Mononuclear cell (primary cell): ENCODE data around the gene ARL5B. TPM values are rescaled to one million over a fixed set of nuclear protein-coding genes. Genes with fewer than 3 reads are reported as not detected.

Experiments used
- H3K27me3 ChIP-seq: 2 replicates; pipeline ENCODE4 v1.6.0; 2011; ENCODE audit warnings: low read length, control low read depth; ENCODE audit not compliant: insufficient read depth
- H3K4me1 ChIP-seq: 2 replicates; pipeline ENCODE4 v1.5.1; 2011; ENCODE audit warnings: mild to moderate bottlenecking, low read length, control low read depth; ENCODE audit not compliant: insufficient read depth
- H3K4me3 ChIP-seq: 2 replicates; pipeline ENCODE4 v1.5.1; 2011; ENCODE audit warnings: mild to moderate bottlenecking, low read length, moderate library complexity
- H3K9me3 ChIP-seq: 2 replicates; pipeline ENCODE4 v1.5.1; 2011; ENCODE audit warnings: low read depth, mild to moderate bottlenecking, control low read depth, low read length
- total RNA-seq: library from RNA; depleted of rRNA; stranded (reverse); fragments of >200 nt; gene quantifications from one replicate; pipeline ENCODE4 v1.2.3, GENCODE V29; 2012

Gene ARL5B
- total RNA-seq, 1 donor: 59.0 TPM

GRCh38 chr10:18680754-18681153 is 21.5 kb downstream of the ARL5B start:
- no peaks in the 10 kb centered on the region for H3K4me1 ChIP-seq

GRCh38 chr10:18681366-18681765 is 22.1 kb downstream of the ARL5B start:
- no peak overlapping the region for H3K4me3 ChIP-seq
- H3K27me3 ChIP-seq: no peaks in the 10 kb centered on the region
- no peaks in the 10 kb centered on the region for H3K9me3 ChIP-seq
- no peaks in the 10 kb centered on the region for H3K4me1 ChIP-seq

More at GRCh38 chr10:18680754-18681153, 21.5 kb downstream of the ARL5B start:
- H3K4me3 ChIP-seq: no peak overlapping the region
- H3K9me3 ChIP-seq: no peaks in the 10 kb centered on the region
- H3K27me3 ChIP-seq: no peaks in the 10 kb centered on the region

- Histone ChIP-seq H3K9me3 (no peaks in the 10 kb centered on the region), H3K27me3 (no peaks in the 10 kb centered on the region), H3K4me3 (no peak overlapping the region), H3K4me1 (no peaks in the 10 kb centered on the region)
Measured at GRCh38 chr10:18681971-18682411, 22.8 kb downstream of the ARL5B start.

GRCh38 chr10:18683427-18683826 is 24.2 kb downstream of the ARL5B start:
- no peaks in the 10 kb centered on the region for H3K4me1 ChIP-seq
- no peak overlapping the region for H3K4me3 ChIP-seq
- H3K9me3 ChIP-seq: no peaks in the 10 kb centered on the region
- H3K27me3 ChIP-seq: no peaks in the 10 kb centered on the region

GRCh38 chr10:18684416-18684815 is 25.2 kb downstream of the ARL5B start:
- Histone ChIP-seq H3K9me3 (no peaks in the 10 kb centered on the region), H3K27me3 (no peaks in the 10 kb centered on the region), H3K4me3 (no peak overlapping the region), H3K4me1 (no peaks in the 10 kb centered on the region)

DNA sequence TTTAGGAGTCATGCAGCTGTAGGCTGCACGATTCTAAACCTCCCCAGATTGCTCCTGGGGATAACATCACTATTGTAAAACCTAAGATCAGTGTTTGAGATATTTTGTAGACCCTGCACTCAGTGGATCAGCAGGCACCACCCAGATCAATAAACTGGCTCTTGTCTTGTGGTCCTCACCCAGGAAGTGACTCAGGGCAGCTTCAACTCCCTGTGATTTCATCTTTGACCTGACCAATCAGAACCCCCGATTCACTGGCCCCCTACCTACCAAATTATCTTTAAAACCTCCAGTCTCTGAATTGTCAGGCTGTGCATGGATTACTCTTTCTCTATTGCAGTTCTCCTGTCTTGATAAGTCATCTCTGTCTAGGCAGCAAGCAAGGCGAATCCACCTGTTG is 25.7 kb downstream of the ARL5B start:
- no peaks in the 10 kb centered on the region for H3K4me1 ChIP-seq
- H3K9me3 ChIP-seq: no peaks in the 10 kb centered on the region
- no peak overlapping the region for H3K4me3 ChIP-seq
- H3K27me3 ChIP-seq: no peaks in the 10 kb centered on the region

DNA sequence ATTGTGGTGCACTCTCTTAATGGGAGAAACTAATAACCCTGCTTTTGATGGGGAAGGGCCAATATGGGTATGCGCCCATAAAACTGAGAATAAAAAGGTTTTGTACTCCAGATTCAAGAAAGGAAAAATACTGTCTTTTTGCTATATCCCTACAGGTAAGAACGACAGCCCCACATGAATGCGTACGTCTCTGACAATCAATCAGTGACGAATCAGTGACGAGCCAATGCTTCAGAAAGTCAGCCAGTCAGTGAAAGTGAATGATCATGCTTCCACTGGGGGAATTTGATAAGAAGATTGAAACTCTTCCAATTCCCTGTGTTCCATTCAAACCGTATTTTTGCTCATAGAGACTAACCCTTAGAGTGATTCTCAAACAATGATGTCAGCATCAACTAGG is 26.3 kb downstream of the ARL5B start:
- Histone ChIP-seq H3K4me1 (no peaks in the 10 kb centered on the region), H3K9me3 (no peaks in the 10 kb centered on the region), H3K4me3 (no peak overlapping the region), H3K27me3 (no peaks in the 10 kb centered on the region)

- Histone ChIP-seq H3K4me1 (no peaks in the 10 kb centered on the region), H3K27me3 (no peaks in the 10 kb centered on the region), H3K9me3 (no peaks in the 10 kb centered on the region), H3K4me3 (no peak overlapping the region)
Measured at GRCh38 chr10:18687195-18687594, 28.0 kb downstream of the ARL5B start.

DNA sequence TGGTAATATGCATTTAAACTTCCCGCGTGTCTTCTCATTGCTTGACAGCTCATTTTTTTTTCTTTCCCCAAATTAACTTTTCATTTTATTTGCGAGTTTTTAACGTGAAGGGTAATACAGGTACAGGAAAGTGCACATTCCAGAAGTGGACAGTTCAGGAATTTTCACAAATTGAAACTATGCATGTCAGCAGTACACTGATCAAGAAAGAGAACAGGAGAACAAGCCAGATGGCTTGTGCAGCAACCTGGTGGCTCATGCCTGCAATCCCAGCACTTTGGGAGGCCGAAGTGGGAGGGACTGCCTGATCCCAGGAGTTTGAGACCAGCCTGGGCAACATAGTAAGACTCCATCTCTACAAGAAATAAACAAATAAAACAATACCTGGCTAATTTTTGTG is 28.5 kb downstream of the ARL5B start:
- Histone ChIP-seq H3K9me3 (no peaks in the 10 kb centered on the region), H3K4me1 (no peaks in the 10 kb centered on the region), H3K27me3 (no peaks in the 10 kb centered on the region), H3K4me3 (no peak overlapping the region)

GRCh38 chr10:18689498-18689897 is 30.3 kb downstream of the ARL5B start:
- no peaks in the 10 kb centered on the region for H3K9me3 ChIP-seq
- H3K4me3 ChIP-seq: no peak overlapping the region
- no peaks in the 10 kb centered on the region for H3K4me1 ChIP-seq
- H3K27me3 ChIP-seq: no peaks in the 10 kb centered on the region

DNA sequence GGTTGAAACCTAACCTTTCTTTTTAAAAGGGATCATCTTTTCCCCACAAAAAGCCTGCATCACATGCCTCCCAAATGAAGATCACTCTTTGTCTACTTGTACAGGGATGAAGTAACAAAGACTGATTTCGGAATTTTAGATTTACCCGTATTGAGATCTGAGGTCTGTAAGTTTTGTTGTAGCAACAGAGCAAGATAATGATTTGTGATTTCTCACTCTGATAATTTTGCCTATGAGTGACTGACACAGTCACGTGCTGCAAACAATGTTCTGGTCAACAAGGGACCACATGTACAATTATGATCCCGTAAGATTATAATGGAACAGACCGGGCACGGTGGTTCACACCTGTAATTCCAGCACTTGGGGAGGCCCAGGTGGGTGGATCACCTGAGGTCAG is 31.3 kb downstream of the ARL5B start:
- H3K27me3 ChIP-seq: no peaks in the 10 kb centered on the region
- no peaks in the 10 kb centered on the region for H3K4me1 ChIP-seq
- no peaks in the 10 kb centered on the region for H3K9me3 ChIP-seq
- H3K4me3 ChIP-seq: no peak overlapping the region

GRCh38 chr10:18699849-18700840 is 40.9 kb downstream of the ARL5B start:
- H3K9me3 ChIP-seq: no peaks in the 10 kb centered on the region

GRCh38 chr10:18703521-18703920 is 44.3 kb downstream of the ARL5B start:
- Histone ChIP-seq H3K4me3 (no peak overlapping the region), H3K9me3 (no peaks in the 10 kb centered on the region), H3K4me1 (no peaks in the 10 kb centered on the region), H3K27me3 (no peaks in the 10 kb centered on the region)

More at GRCh38 chr10:18699849-18700840, 40.9 kb downstream of the ARL5B start:
- H3K27me3 ChIP-seq: no peaks in the 10 kb centered on the region
- no peak overlapping the region for H3K4me3 ChIP-seq
- no peaks in the 10 kb centered on the region for H3K4me1 ChIP-seq

- Histone ChIP-seq H3K4me3 (no peak overlapping the region), H3K9me3 (no peaks in the 10 kb centered on the region), H3K27me3 (no peaks in the 10 kb centered on the region), H3K4me1 (no peaks in the 10 kb centered on the region)
Measured at GRCh38 chr10:18710201-18710653, 51.0 kb downstream of the ARL5B start.

- H3K27me3 ChIP-seq: no peaks in the 10 kb centered on the region
- H3K4me3 ChIP-seq: no peak overlapping the region
- no peaks in the 10 kb centered on the region for H3K4me1 ChIP-seq
- H3K9me3 ChIP-seq: no peaks in the 10 kb centered on the region
Measured at GRCh38 chr10:18713077-18713476, 53.8 kb downstream of the ARL5B start.

- H3K9me3 ChIP-seq: no peaks in the 10 kb centered on the region
- no peaks in the 10 kb centered on the region for H3K27me3 ChIP-seq
- H3K4me3 ChIP-seq: no peak overlapping the region
- H3K4me1 ChIP-seq: no peaks in the 10 kb centered on the region
Measured at GRCh38 chr10:18718991-18719390, 59.8 kb downstream of the ARL5B start.
